HFF-Myc (cell line): Measurements from ENCODE around the gene PNLIPRP3.

Experiments used
- DNase-seq: peaks from one replicate; pipeline ENCODE4 v3.0.0-alpha.2; 2011; ENCODE audit warnings: low read depth; ENCODE audit errors: extremely low read depth
- H3K4me3 ChIP-seq: replicated peaks from 2 replicates; pipeline ENCODE4 v1.5.1; 2011; ENCODE audit warnings: low read depth, mild to moderate bottlenecking, control low read depth, low read length
- TF ChIP-seq, protein P1 (sequence below): IDR thresholded peaks from 2 replicates; pipeline ENCODE4 v1.5.1; 2012; ENCODE audit warnings: mild to moderate bottlenecking, low read depth, low read length, control low read depth; ENCODE audit errors: missing control alignments

PNLIPRP3 gene

DNA sequence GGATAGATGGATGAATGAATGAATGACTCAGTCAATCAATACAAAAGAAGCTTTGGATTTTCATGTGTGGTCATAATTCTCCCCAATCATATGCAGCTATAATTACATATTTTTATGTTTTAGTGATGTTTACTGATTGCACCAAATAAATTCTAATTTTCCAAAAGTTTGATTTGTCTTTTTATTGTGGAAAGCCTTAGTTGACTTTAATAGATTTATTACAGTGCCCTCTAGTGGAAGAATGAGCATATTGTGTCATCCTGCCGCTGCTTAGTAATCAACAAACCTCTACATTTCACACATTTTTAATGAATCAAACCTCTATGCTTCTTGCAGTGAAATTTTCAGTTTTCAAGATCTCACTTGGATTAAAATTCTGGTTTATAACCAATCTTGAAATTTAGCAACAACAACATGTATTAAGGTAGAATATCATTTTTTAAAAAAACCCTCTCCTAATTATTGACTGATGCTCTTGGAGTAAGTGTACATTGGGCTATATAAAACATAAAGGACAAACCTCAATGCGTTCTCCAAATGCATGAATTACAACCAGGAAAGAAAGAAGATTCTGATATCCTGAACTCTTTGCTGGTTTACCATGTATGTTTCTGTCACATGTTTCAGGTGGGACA is 62.5 kb downstream of the PNLIPRP3 start:
- DNase-seq = peak; percentile 6

DNA sequence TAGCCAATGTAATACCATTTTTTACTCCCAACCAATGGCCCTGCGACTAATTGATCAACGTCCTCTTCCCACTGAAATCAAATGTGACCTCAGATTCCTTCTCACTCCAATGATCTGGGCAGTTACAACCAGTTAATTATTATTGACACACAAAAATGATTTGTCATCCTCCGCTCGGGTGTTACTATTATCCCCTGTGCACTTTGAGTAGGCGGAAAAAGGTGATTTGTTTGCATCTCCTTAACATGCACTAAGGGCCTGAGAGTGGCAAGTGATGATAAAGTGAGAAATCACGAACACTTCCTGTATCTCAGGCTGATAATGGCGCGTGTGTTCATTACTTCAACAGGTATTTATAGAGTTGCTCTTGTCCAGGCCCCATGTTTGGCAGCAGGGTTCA is 77.1 kb downstream of the PNLIPRP3 start:
- TF ChIP-seq, protein P1, sequence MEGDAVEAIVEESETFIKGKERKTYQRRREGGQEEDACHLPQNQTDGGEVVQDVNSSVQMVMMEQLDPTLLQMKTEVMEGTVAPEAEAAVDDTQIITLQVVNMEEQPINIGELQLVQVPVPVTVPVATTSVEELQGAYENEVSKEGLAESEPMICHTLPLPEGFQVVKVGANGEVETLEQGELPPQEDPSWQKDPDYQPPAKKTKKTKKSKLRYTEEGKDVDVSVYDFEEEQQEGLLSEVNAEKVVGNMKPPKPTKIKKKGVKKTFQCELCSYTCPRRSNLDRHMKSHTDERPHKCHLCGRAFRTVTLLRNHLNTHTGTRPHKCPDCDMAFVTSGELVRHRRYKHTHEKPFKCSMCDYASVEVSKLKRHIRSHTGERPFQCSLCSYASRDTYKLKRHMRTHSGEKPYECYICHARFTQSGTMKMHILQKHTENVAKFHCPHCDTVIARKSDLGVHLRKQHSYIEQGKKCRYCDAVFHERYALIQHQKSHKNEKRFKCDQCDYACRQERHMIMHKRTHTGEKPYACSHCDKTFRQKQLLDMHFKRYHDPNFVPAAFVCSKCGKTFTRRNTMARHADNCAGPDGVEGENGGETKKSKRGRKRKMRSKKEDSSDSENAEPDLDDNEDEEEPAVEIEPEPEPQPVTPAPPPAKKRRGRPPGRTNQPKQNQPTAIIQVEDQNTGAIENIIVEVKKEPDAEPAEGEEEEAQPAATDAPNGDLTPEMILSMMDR = no peak
- H3K4me3 ChIP-seq = no peak overlapping the region
- no peak for DNase-seq

More for the DNA sequence above, 62.5 kb downstream of the PNLIPRP3 start:
- H3K4me3 ChIP-seq = no peak overlapping the region
- TF ChIP-seq, protein P1 = peak; percentile 49

DNA sequence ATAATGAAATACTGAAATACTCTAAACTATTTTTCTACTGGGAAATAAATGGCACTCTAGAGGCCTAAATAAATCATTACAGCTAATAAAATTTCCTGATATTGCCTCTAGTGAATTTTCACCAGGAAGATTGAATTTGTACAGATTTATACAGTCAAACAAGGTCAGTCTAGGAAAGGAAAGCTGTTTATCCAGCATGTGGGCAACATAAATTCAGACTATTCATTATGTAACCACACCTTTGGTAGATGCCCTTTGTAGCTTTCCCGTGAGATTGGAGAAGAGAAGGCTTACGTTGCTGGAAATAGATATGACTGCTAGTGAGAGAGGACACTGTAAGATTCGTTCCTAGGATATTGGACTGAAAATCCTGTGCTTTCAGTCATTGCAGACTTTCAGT is 82.9 kb downstream of the PNLIPRP3 start:
- TF ChIP-seq, protein P1 = no peak
- no peak for DNase-seq
- no peak overlapping the region for H3K4me3 ChIP-seq

DNA sequence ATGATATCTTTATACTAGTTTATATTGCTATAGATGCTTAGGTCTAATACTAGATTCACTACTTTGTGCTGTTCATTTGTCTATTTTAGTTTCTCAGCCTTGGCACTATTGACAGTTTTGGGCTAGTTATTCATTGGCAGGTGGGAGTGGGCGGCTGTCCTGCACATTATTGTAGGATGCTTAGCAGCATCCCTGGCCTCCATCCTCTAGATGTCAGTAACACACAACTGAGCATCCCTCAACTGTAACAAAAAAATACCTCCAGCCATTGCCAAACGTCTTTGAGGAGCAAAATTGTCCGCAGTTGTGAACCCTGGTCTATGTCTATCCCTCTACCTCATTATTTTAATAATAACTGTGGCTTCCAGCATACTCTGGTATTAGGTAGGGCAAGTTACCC is 83.7 kb downstream of the PNLIPRP3 start:
- no peak for DNase-seq
- no peak overlapping the region for H3K4me3 ChIP-seq
- TF ChIP-seq, protein P1 = no peak

DNA sequence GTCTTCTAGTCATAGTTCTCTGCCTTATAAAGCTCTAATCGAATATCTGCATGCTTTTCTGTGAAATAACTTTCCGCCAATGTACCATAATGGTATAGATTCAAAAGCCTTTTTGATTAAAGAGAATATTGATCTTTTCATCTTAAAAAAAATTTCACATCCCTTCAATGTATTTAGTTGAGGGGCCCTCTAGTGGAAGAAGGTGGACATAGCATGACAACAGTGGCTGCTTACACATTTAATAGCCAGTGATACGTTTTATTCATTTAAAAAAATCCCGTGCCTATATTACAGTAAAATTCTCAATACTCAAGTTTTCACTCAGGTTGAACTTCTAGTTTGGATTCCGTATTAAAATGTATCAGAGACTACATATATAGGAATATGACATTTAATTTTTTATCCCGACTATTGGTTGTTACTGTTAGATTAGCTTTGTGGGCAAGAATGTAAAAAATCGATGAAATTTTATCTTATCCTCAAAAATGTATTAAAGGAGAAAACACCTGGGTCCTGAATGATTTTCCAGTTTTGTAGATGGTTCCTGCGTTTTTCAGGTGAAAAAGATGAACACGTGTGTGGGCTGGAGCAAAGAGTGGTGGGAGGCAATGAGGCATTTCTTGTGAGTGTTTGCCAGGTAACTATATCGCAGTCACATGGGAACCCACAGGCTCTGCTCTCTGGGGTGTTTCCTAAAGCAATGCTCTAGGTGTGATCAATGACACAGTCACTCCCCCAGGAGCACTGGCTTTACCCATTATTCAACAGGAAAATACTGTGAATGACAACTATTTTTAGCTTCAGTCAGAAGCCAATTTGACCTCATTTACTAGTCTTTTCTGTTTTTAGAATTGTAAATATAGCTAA is 94.0 kb downstream of the PNLIPRP3 start:
- DNase-seq = peak; percentile 14
- H3K4me3 ChIP-seq = no peak overlapping the region
- TF ChIP-seq, protein P1 = peak; percentile 72

DNA sequence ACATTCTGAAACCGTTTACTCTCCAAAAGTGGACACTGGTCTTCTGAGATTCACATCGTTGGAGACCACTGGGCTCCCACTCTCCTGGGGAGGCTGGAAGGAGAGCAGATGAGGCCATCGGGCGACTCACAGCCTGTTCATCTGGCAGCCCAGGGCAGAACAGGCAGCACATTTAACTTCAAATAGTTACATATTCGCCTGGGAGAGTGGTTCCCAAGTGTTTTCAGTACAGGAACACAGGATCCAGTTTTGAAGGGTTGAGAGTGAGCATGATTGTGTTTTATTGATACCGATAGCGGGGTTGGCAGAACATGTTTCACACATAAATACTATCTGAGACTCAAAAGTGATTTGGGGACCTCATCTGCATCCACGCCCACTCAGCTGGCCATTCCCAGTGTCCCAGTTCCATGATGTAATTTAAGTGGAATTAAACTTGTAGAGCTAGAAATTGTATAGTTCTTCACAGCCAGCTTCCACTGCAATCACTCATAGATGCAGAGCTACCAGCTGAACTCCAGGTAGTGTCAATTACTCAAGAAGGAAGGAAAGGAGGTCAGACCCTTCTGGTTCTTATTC is 95.2 kb downstream of the PNLIPRP3 start:
- no peak overlapping the region for H3K4me3 ChIP-seq
- no peak for DNase-seq
- TF ChIP-seq, protein P1 = no peak
